HCT116 (cell line): Measurements from ENCODE around the gene COA8. TPM values are rescaled to one million over a fixed set of nuclear protein-coding genes. Genes with fewer than 3 reads are reported as not detected.
A peak's percentile ranks its signal among the peaks of the same experiment; 100 is the strongest.

Experiments
- ATAC-seq: fragments of 200-7000 bp; cut with Tn5 transposase; 2 replicates; pipeline ENCODE4 v1.9.1; 2020; ENCODE audit warnings: mild to moderate bottlenecking, moderate library complexity
- BruUV-seq: library from RNA; stranded (reverse); fragments of 400-500 nt; replicated peaks from 2 replicates; lab custom pipeline; 2021; lab: Mats Ljungman, UMichigan
- CTCF ChIA-PET: fragments of 300-600 bp; sonication (Branson Sonifier 250); formaldehyde crosslinking; loops from one replicate; lab custom pipeline; 2021; ENCODE audit warnings: antibody characterized with exemption; lab: Charles Lee
- POLR2A ChIA-PET: fragments of 300-600, 350-600 bp; sonication (Branson Sonifier 250); formaldehyde crosslinking; loops from one replicate; lab custom pipeline; 2021; ENCODE audit warnings: antibody characterized with exemption; lab: Charles Lee
- RAD21 ChIA-PET, 2 experiments: fragments of 300-600 bp; sonication (Branson Sonifier 250); formaldehyde crosslinking; loops; one replicate each; lab custom pipeline; 2023; ENCODE audit warnings: low total read pairs in 2 of 2; ENCODE audit not compliant: uncharacterized antibody in 2 of 2, unreplicated experiment in 2 of 2, low non-redundant PET in 1 of 2; lab: Charles Lee
- DNase-seq: peaks from one replicate; pipeline ENCODE4 v3.0.0-alpha.2; 2010; ENCODE audit warnings: low read depth, low spot score
- H2AFZ ChIP-seq: fragments of 200-600 bp; shearing (Covaris generic), sonication (generic); 2 replicates; pipeline ENCODE4 v1.6.1; 2017; ENCODE audit warnings: low read depth, mixed run types, mixed read lengths, antibody characterized with exemption, low read length; ENCODE audit not compliant: poor library complexity, severe bottlenecking
- H3K27ac ChIP-seq: 2 replicates; pipeline ENCODE4 v1.5.1; 2012; ENCODE audit warnings: low read depth, low read length
- H3K27me3 ChIP-seq: fragments of 200-600 bp; sonication (generic); 2 replicates; pipeline ENCODE4 v1.6.1; 2016; ENCODE audit warnings: mixed run types, low read length, mixed read lengths; ENCODE audit not compliant: insufficient read depth
- H3K36me3 ChIP-seq, 2 experiments: fragments of 200-500 bp in 1 of 2; fragments of 200-600 bp in 1 of 2; sonication (Bioruptor generic) in 1 of 2; sonication (generic) in 1 of 2; 2 replicates each; pipeline versions ENCODE4 v1.5.1 to v1.6.1; 2014 to 2016; ENCODE audit warnings: low read length in 2 of 2, inconsistent platforms in 1 of 2, mixed read lengths in 1 of 2, mixed run types in 1 of 2; ENCODE audit not compliant: insufficient read depth in 2 of 2, control insufficient read depth in 1 of 2
- H3K4me1 ChIP-seq, 2 experiments: fragments of 200-600 bp in 1 of 2; sonication (generic) in 1 of 2; 2 replicates each; pipeline versions ENCODE4 v1.5.1 to v1.6.1; 2012 to 2017; ENCODE audit warnings: low read length in 2 of 2, inconsistent platforms in 1 of 2, mild to moderate bottlenecking in 1 of 2, mixed read lengths in 1 of 2, mixed run types in 1 of 2, moderate library complexity in 1 of 2; ENCODE audit not compliant: insufficient read depth in 2 of 2, control insufficient read depth in 1 of 2
- H3K4me2 ChIP-seq: fragments of 200-600 bp; sonication (generic); 2 replicates; pipeline ENCODE4 v1.6.1; 2017; ENCODE audit warnings: mixed run types, low read length, mixed read lengths
- H3K4me3 ChIP-seq, 2 experiments: fragments of 200-600 bp in 1 of 2; sonication (generic) in 1 of 2; replicated peaks in 1 of 2; 2 replicates each; pipeline ENCODE4 v1.5.1; 2011 to 2016; ENCODE audit warnings: low read length in 2 of 2, control low read depth in 1 of 2, low read depth in 1 of 2, mild to moderate bottlenecking in 1 of 2, mixed read lengths in 1 of 2, mixed run types in 1 of 2
- H3K79me2 ChIP-seq: fragments of 200-600 bp; sonication (generic); 2 replicates; pipeline ENCODE4 v1.6.1; 2017; ENCODE audit warnings: mild to moderate bottlenecking, mixed run types, low read length, moderate library complexity, mixed read lengths; ENCODE audit not compliant: insufficient read depth
- H3K9ac ChIP-seq: fragments of 200-600 bp; sonication (generic); 2 replicates; pipeline ENCODE4 v1.6.1; 2016; ENCODE audit warnings: low read length, mixed read lengths
- H3K9me2 ChIP-seq: fragments of 200-600 bp; sonication (generic), shearing (Covaris generic); 2 replicates; pipeline ENCODE4 v1.6.1; 2017; ENCODE audit warnings: mixed run types, mild to moderate bottlenecking, moderate library complexity; ENCODE audit not compliant: insufficient read depth
- H3K9me3 ChIP-seq, 2 experiments: fragments of 200-500 bp in 1 of 2; fragments of 200-600 bp in 1 of 2; sonication (Bioruptor generic) in 1 of 2; sonication (generic) in 1 of 2; 2 replicates each; pipeline ENCODE4 v1.6.1; 2014 to 2017; ENCODE audit warnings: low read length in 2 of 2, mixed read lengths in 2 of 2, inconsistent platforms in 1 of 2, low read depth in 1 of 2, mild to moderate bottlenecking in 1 of 2, mixed run types in 1 of 2, moderate library complexity in 1 of 2; ENCODE audit not compliant: control insufficient read depth in 1 of 2, insufficient read depth in 1 of 2
- H4K20me1 ChIP-seq: fragments of 200-600 bp; sonication (generic), shearing (Covaris generic); 2 replicates; pipeline ENCODE4 v1.6.1; 2017; ENCODE audit warnings: mixed run types, mild to moderate bottlenecking, moderate library complexity; ENCODE audit not compliant: insufficient read depth
- CBX3 ChIP-seq: IDR thresholded peaks from 2 replicates; pipeline ENCODE4 v1.6.1; 2012; ENCODE audit warnings: low read depth
- EGR1 ChIP-seq: IDR thresholded peaks from 2 replicates; pipeline ENCODE4 v1.6.1; 2012; ENCODE audit warnings: low read depth
- EZH2 ChIP-seq: fragments of 200-600 bp; sonication (generic); IDR thresholded peaks from 2 replicates; pipeline ENCODE4 v1.6.1; 2017; ENCODE audit warnings: antibody characterized with exemption, mixed run types
- POLR2AphosphoS5 ChIP-seq: IDR thresholded peaks from 2 replicates; pipeline ENCODE4 v1.6.1; 2011; ENCODE audit warnings: mild to moderate bottlenecking, low read depth, low read length, moderate library complexity
- SIN3A ChIP-seq: IDR thresholded peaks from 2 replicates; pipeline ENCODE4 v1.6.1; 2012; ENCODE audit warnings: low read depth
- SP1 ChIP-seq: IDR thresholded peaks from 2 replicates; pipeline ENCODE4 v1.6.1; 2012; ENCODE audit warnings: low read depth
- SRF ChIP-seq: IDR thresholded peaks from 2 replicates; pipeline ENCODE4 v1.6.1; 2012; ENCODE audit warnings: low read depth
- TCF7L2 ChIP-seq: IDR thresholded peaks from 2 replicates; pipeline ENCODE4 v1.7.0; 2011; ENCODE audit warnings: borderline replicate concordance, inconsistent platforms; ENCODE audit not compliant: insufficient read depth, insufficient read length; ENCODE audit errors: extremely low read depth
- YY1 ChIP-seq: IDR thresholded peaks from 2 replicates; pipeline ENCODE4 v1.6.1; 2011; ENCODE audit warnings: low read length, low read depth, moderate library complexity, mild to moderate bottlenecking; ENCODE audit not compliant: insufficient replicate concordance; ENCODE audit errors: extremely low read depth
- ZFX ChIP-seq: fragments of 450-650 bp; IDR thresholded peaks from 2 replicates; pipeline ENCODE4 v1.6.1; 2017
- intact Hi-C: fragments of 100-400 bp; cut with micrococcal nuclease; formaldehyde crosslinking; loops from 2 replicates; pipeline ENCODE4 v1.10.0; 2022
- total RNA-seq: library from RNA; stranded (reverse); gene quantifications from one replicate; pipeline ENCODE4 v1.2.1, GENCODE V29; 2021; ENCODE audit not compliant: unreplicated experiment
- TF ChIP-seq, protein P1 (sequence below): IDR thresholded peaks from 2 replicates; pipeline ENCODE4 v1.6.1; 2012
- TF ChIP-seq, protein P2 (sequence below): IDR thresholded peaks from 2 replicates; pipeline ENCODE4 v1.6.1; 2012
- TF ChIP-seq, protein P3 (sequence below): IDR thresholded peaks from 2 replicates; pipeline ENCODE4 v1.6.1; 2012; ENCODE audit warnings: low read depth

COA8 gene
- total RNA-seq, 1 experiment from 2014 or later, result 29.4 TPM

DNA sequence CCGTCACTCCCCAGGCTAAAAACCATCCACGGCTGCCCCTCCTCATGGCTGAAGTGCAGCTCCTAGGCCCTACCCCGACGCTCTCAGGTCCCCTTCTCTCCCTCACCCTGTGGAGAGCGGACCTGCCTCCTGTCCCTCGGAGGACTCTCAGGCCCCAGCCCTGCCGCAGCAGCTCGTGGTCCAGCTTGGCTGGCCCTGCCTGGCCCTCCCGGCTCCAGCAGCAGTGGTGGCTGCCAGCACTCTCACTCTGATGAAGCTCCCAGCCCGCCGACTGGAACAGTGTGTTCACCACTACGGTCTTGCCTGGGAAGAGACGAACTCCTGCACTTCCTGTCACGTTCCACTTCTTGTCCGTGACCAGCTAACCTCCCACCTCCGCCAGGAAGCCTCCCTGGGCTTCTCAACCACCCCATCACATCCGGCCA is 11.4 kb upstream of the COA8 start:
- CTCF ChIA-PET, result interaction anchor here (1.7 to 2.3 kb wide), 2 partner anchors 32 to 33 kb away, joined by 3 to 7 read pairs; no protein-coding TSS in a partner anchor

More for the DNA sequence above, 11.4 kb upstream of the COA8 start:
- no peak for DNase-seq
- POLR2A ChIA-PET, result no interaction called here
- TF ChIP-seq EZH2, result no peak
- no peak for TF ChIP-seq YY1
- no peak for TF ChIP-seq EGR1
- TF ChIP-seq, protein P1, sequence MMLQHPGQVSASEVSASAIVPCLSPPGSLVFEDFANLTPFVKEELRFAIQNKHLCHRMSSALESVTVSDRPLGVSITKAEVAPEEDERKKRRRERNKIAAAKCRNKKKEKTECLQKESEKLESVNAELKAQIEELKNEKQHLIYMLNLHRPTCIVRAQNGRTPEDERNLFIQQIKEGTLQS, result no peak
- TF ChIP-seq POLR2AphosphoS5, result no peak
- TF ChIP-seq, protein P2, sequence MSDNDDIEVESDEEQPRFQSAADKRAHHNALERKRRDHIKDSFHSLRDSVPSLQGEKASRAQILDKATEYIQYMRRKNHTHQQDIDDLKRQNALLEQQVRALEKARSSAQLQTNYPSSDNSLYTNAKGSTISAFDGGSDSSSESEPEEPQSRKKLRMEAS, result no peak
- no peak for TF ChIP-seq SRF
- TF ChIP-seq TCF7L2, result no peak
- TF ChIP-seq, protein P3, sequence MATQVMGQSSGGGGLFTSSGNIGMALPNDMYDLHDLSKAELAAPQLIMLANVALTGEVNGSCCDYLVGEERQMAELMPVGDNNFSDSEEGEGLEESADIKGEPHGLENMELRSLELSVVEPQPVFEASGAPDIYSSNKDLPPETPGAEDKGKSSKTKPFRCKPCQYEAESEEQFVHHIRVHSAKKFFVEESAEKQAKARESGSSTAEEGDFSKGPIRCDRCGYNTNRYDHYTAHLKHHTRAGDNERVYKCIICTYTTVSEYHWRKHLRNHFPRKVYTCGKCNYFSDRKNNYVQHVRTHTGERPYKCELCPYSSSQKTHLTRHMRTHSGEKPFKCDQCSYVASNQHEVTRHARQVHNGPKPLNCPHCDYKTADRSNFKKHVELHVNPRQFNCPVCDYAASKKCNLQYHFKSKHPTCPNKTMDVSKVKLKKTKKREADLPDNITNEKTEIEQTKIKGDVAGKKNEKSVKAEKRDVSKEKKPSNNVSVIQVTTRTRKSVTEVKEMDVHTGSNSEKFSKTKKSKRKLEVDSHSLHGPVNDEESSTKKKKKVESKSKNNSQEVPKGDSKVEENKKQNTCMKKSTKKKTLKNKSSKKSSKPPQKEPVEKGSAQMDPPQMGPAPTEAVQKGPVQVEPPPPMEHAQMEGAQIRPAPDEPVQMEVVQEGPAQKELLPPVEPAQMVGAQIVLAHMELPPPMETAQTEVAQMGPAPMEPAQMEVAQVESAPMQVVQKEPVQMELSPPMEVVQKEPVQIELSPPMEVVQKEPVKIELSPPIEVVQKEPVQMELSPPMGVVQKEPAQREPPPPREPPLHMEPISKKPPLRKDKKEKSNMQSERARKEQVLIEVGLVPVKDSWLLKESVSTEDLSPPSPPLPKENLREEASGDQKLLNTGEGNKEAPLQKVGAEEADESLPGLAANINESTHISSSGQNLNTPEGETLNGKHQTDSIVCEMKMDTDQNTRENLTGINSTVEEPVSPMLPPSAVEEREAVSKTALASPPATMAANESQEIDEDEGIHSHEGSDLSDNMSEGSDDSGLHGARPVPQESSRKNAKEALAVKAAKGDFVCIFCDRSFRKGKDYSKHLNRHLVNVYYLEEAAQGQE, result no peak
- no peak for TF ChIP-seq ZFX
- no peak for TF ChIP-seq SIN3A
- TF ChIP-seq SP1, result no peak
- no peak for TF ChIP-seq CBX3
- TF ChIP-seq, all 23 proteins: peak for 0
- Histone ChIP-seq H3K4me1 (peaks cover 16 to 26% of the 10 kb centered on the region in 2 experiments), H3K9ac (no peak overlapping the region), H3K27me3 (no peaks in the 10 kb centered on the region), H3K9me3 (no peaks in the 10 kb centered on the region), H3K36me3 (no peaks in the 10 kb centered on the region), H3K9me2 (no peaks in the 10 kb centered on the region), H4K20me1 (no peaks in the 10 kb centered on the region), H3K4me2 (peak overlapping the region; percentile 48; the same call in 1 of the 2 replicates), H3K27ac (no peak overlapping the region), H3K79me2 (peaks cover under 1% of the 10 kb centered on the region; the same call in 1 of the 2 replicates), H2AFZ (no peak overlapping the region), H3K4me3 (no peak overlapping the region)
- ATAC-seq, result no peak
- intact Hi-C loops, result no loop called here
- BruUV-seq, result no TSS peak
- RAD21 ChIA-PET, result no interaction called here
